Breast epithelium (tissue), 4 donors: ENCODE measurements around the gene HIC1. TPM values are rescaled to one million over a fixed set of nuclear protein-coding genes. Genes with fewer than 3 reads are reported as not detected.
A peak's percentile ranks its signal among the peaks of the same experiment; 100 is the strongest.

Experiments used
- DNase-seq, 2 donors: peaks; one replicate each; pipeline ENCODE4 v3.0.0-alpha.2; 2019; ENCODE audit warnings: low spot score in 2 of 2
- H3K27ac ChIP-seq, 2 donors: fragments of 200-600 bp; sonication (generic) in 1 of 2; one replicate each; pipeline ENCODE4 v1.5.1; 2016 to 2019; ENCODE audit warnings: mild to moderate bottlenecking in 1 of 2
- H3K27me3 ChIP-seq, 2 donors: fragments of 200-600 bp; sonication (generic) in 1 of 2; one replicate each; pipeline versions ENCODE4 v1.5.1 to v1.6.0; 2017 to 2019; ENCODE audit warnings: control low read depth in 1 of 2, mild to moderate bottlenecking in 1 of 2
- H3K36me3 ChIP-seq: fragments of 200-600 bp; one replicate; pipeline ENCODE4 v1.5.1; 2019
- H3K4me1 ChIP-seq, 2 donors: fragments of 200-600 bp; sonication (generic); one replicate each; pipeline ENCODE4 v1.5.1; 2016 to 2019; ENCODE audit warnings: control low read depth in 1 of 2
- H3K4me3 ChIP-seq, 3 donors: fragments of 200-600 bp; sonication (generic); 1 replicate in 2 of 3; 2 replicates in 1 of 3; pipeline ENCODE4 v1.5.1; 2016 to 2019; ENCODE audit warnings: mild to moderate bottlenecking in 3 of 3, moderate library complexity in 2 of 3
- H3K9me3 ChIP-seq, 2 donors: fragments of 200-600 bp; sonication (generic) in 1 of 2; one replicate each; pipeline ENCODE4 v1.5.1; 2016 to 2019; ENCODE audit warnings: control low read depth in 1 of 2
- POLR2A ChIP-seq: fragments of 450-650 bp; IDR thresholded peaks from one replicate; pipeline ENCODE4 v1.6.1; 2016; ENCODE audit warnings: antibody characterized with exemption, mild to moderate bottlenecking, moderate library complexity
- POLR2AphosphoS5 ChIP-seq, 3 donors: sonication (generic); formaldehyde crosslinking; IDR thresholded peaks; one replicate each; pipeline ENCODE4 v1.6.1; 2017; ENCODE audit warnings: antibody characterized with exemption in 3 of 3
- intact Hi-C: fragments of 100-400 bp; cut with DNase I; formaldehyde crosslinking; loops from one replicate; pipeline ENCODE4 v1.15.1; 2023; ENCODE audit warnings: low total_unique reads
- total RNA-seq, 3 donors: library from RNA; depleted of rRNA; stranded (reverse); fragments of >200 nt; gene quantifications; one replicate each; pipeline ENCODE4 v1.1.0, GENCODE V29; 2016
- TF ChIP-seq, protein P1 (sequence below), 3 donors: fragments of 450-650 bp; IDR thresholded peaks; one replicate each; pipeline ENCODE4 v1.5.1; 2016 to 2017; ENCODE audit warnings: antibody characterized with exemption in 3 of 3, mild to moderate bottlenecking in 3 of 3, moderate library complexity in 3 of 3

The HIC1 gene
- total RNA-seq, 3 donors from 2014 or later: 12.6 to 16.4 (median 12.7) TPM

DNA sequence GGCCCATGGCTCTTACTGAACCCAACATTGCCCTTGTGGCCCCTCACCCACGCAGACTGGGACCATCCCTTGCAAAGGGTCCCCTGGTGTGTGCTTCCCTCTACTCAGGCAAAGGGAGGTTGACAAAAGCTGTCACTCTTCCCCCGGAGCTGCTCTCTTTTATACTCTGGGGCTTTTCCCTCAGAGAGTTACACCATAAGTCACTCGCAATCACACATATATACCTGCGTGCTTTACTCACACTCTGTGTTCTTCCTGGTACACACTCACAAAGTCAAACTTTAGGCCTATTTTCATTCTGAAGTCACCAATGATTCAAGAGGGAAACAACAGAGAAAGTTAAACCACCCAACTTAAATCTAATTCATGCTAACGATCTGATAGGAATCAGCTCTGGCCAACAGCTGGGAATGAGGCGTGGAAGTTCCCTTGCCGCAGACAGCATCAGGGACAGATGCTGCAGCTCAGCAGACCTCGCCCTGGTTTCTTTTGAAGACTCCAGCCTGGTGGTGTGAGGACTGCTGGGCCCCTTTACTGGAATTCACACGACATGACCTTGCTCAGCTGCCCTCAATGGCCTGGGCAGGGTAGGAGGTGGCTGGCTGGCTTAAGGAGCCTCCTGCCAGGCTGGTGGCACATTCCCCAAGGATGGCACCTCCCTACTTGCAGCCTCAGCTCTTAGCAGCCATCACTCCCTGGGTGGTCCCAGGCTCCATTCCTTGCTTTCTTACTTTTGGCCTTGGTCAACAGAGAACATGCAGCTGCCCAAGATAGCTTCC, 27.3 kb downstream of the HIC1 start:
- H3K4me3 ChIP-seq: no peak overlapping the region
- no peaks in the 10 kb centered on the region for H3K9me3 ChIP-seq
- H3K36me3 ChIP-seq: peaks cover 5% of the 10 kb centered on the region
- no peaks in the 10 kb centered on the region for H3K27me3 ChIP-seq
- intact Hi-C loops: no loop called here
- H3K27ac ChIP-seq: peak overlapping the region; percentile 94 to 97
- peaks cover 19 to 27% of the 10 kb centered on the region in 2 donors for H3K4me1 ChIP-seq
- TF ChIP-seq, protein P1, sequence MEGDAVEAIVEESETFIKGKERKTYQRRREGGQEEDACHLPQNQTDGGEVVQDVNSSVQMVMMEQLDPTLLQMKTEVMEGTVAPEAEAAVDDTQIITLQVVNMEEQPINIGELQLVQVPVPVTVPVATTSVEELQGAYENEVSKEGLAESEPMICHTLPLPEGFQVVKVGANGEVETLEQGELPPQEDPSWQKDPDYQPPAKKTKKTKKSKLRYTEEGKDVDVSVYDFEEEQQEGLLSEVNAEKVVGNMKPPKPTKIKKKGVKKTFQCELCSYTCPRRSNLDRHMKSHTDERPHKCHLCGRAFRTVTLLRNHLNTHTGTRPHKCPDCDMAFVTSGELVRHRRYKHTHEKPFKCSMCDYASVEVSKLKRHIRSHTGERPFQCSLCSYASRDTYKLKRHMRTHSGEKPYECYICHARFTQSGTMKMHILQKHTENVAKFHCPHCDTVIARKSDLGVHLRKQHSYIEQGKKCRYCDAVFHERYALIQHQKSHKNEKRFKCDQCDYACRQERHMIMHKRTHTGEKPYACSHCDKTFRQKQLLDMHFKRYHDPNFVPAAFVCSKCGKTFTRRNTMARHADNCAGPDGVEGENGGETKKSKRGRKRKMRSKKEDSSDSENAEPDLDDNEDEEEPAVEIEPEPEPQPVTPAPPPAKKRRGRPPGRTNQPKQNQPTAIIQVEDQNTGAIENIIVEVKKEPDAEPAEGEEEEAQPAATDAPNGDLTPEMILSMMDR (IDR thresholded peaks at IDR 0.05): no peak
- TF ChIP-seq POLR2A: no peak
- TF ChIP-seq POLR2AphosphoS5 (IDR thresholded peaks at IDR 0.05): no peak
- DNase-seq: no peak

DNA sequence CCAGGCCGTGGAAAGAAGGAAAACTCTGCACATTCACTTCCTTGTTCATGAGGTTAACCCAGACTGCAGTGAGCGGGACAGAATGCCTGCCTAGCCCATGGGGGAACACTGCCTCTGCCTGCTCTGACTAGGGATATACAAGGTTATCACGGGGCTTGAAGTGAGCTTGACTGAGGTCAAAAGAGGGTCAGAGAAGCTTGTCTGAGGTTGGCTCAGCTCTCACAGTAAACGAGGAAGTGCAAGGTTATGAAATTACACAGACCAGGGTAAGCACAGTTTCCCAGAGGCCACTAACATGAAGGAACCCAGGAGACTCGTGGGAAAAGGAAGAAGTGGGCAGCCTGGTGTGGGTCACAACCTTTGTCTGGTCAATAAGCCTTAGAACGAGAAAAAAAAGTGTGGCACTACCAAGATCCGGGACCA, 28.7 kb downstream of the HIC1 start:
- H3K4me3 ChIP-seq: no peak overlapping the region
- DNase-seq: peak in 1 of 2 donors; percentile 57
- H3K9me3 ChIP-seq: no peaks in the 10 kb centered on the region
- H3K36me3 ChIP-seq: peaks cover 5% of the 10 kb centered on the region
- intact Hi-C loops: no loop called here
- H3K27ac ChIP-seq: peak overlapping the region; percentile 94 to 97
- TF ChIP-seq POLR2AphosphoS5 (IDR thresholded peaks at IDR 0.05) (peak in 1 of 3 donors; percentile 22), POLR2A (no peak)
- TF ChIP-seq, protein P1 (IDR thresholded peaks at IDR 0.05): peak in 1 of 3 donors; percentile 3
- H3K4me1 ChIP-seq: peaks cover 19 to 27% of the 10 kb centered on the region in 2 donors
- no peaks in the 10 kb centered on the region for H3K27me3 ChIP-seq

DNA sequence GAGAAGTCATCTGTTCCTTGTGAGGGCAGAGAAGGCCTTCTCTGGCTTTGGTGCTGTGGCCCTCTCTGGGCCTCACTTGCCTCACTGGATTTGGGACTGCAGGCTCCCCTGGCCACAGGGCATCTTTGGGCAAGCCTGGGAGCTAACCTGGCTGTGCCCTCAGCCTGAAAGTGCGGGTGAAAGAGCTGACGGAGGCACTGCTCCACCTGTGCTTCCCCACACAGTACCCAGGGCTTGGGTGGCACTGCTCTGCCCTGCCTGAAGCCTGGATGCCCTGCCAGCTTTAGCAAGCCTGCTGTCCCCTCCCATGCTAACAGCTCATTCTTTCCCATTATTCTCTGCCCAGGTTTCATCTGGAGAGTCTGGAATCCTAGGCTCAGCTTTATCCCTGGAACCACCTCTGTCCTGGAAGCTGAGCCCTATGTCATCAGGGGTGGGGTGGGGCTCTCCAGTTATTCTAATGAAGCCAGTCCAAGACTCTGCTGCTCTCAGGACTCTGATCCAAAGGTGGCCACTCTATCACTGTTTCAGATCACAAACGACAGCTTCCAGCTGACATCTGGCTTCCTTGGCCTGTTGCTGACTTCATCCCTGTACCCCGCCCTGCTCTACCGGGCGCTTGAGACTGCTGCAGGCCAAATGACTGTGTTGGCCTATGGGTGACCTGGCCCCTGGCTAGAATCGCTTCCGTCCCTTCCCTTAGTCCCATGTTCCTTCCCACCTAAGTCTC, 29.3 kb downstream of the HIC1 start:
- Histone ChIP-seq H3K36me3 (peaks cover 5% of the 10 kb centered on the region), H3K4me1 (peaks cover 23 to 27% of the 10 kb centered on the region in 2 donors), H3K27me3 (no peaks in the 10 kb centered on the region), H3K9me3 (no peaks in the 10 kb centered on the region), H3K27ac (peak overlapping the region; percentile 94 to 97), H3K4me3 (no peak overlapping the region)
- peak in 1 of 3 donors; percentile 37 for TF ChIP-seq POLR2AphosphoS5 (IDR thresholded peaks at IDR 0.05)
- TF ChIP-seq, protein P1 (IDR thresholded peaks at IDR 0.05): no peak
- peak in 1 of 2 donors; percentile 69 for DNase-seq
- intact Hi-C loops: no loop called here

DNA sequence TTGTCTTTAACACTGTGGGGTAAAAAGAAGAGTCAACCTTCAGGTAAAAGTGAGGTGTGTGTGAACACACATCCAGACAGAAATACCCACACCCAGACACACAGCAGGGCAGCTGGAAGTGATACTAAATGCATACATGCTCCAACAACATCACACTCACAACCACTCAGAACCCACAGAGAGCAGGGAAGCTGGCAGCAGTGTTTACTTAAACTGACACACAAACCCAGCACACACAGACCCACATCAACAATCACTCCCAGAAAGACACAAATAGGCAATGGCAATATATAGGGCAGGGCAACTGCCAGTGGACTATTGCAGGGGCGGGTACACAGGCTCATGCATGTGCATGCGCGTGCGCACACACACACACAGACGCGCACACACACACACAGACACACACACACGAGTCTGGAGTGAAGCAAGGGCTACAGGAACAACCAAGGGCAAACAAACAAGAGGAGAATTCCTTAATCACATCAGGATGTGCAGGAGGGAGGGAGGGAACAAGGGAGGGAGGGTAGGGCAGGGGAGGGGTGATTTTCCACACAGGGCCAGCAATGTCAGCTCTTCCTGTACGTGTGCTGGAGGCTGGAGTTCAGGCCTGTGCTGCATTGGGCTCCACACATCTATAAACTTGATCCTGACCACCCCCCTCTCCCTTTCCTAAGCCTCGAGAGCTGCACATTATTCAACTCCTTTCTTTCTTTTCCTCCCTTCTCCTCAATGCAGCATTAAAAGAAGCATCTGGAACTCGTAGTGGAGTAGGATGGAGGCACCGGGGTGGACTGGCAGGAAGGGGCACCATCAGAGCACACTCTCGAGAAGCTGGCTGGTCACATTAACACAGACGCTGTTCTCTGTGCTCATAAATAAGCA, 30.1 kb downstream of the HIC1 start:
- peak; percentile 61 to 66 (median 66) for TF ChIP-seq POLR2AphosphoS5 (IDR thresholded peaks at IDR 0.05)
- TF ChIP-seq, protein P1 (IDR thresholded peaks at IDR 0.05): no peak
- TF ChIP-seq POLR2A: no peak
- H3K4me1 ChIP-seq: peaks cover 23 to 27% of the 10 kb centered on the region in 2 donors
- H3K36me3 ChIP-seq: peaks cover 5% of the 10 kb centered on the region
- H3K4me3 ChIP-seq: no peak overlapping the region
- no peaks in the 10 kb centered on the region for H3K27me3 ChIP-seq
- H3K9me3 ChIP-seq: no peaks in the 10 kb centered on the region
- H3K27ac ChIP-seq: peak overlapping the region; percentile 94 to 97
- intact Hi-C loops: no loop called here
- DNase-seq: peak in 1 of 2 donors; percentile 61
